UCSD-AML1 (cell line): ENCODE data around the gene TBCK.
A peak's percentile ranks its signal among the peaks of the same experiment; 100 is the strongest.

Experiments used
- DNase-seq: peaks from one replicate; lab custom pipeline; 2025; ENCODE audit not compliant: unreplicated experiment; lab: John Stamatoyannopoulos, UW

Gene TBCK

GRCh38 chr4:106048250-106048971, 267.6 kb downstream of the TBCK start:
- DNase-seq: no peak

- DNase-seq: no peak
These were observed 269.9 kb downstream of the TBCK start for GRCh38 chr4:106046083-106046482.

DNA sequence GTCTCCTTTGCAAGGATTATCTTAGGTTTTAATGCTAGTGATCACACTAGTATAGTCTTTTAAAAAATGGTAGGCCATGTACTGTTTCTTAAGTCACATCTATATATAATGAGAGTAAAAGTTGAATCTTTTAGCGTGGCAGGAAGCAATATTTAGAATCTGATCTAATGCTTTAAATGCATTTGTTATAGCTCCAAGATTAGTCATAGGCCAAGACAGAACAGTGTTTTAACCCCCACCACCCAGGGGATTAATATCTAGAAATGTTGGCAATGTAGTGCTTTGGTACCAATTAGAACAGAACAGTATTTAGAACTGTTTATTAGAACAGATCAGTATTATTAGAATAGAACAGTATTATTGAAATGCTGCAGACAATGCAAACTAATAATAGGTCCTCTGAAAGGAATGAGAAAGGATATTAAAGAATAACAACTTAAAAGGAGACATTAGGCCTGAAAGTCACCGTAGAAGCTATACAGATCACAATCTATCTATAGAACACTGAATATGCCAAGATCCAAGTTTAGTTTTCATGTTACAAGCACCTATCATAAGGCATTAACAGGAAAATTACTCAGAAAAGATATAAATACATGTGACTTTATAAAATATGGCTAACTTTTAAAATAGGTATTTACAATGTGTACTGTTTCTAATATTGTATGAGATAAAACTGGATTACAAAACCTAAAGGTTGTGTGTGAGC, 274.6 kb downstream of the TBCK start:
- no peak for DNase-seq

GRCh38 chr4:106039796-106040195, 276.2 kb downstream of the TBCK start:
- DNase-seq: no peak

- DNase-seq: no peak
These were observed 277.1 kb downstream of the TBCK start for GRCh38 chr4:106038908-106039307.

- DNase-seq: no peak
These were observed 278.0 kb downstream of the TBCK start for GRCh38 chr4:106038012-106038411.

DNA sequence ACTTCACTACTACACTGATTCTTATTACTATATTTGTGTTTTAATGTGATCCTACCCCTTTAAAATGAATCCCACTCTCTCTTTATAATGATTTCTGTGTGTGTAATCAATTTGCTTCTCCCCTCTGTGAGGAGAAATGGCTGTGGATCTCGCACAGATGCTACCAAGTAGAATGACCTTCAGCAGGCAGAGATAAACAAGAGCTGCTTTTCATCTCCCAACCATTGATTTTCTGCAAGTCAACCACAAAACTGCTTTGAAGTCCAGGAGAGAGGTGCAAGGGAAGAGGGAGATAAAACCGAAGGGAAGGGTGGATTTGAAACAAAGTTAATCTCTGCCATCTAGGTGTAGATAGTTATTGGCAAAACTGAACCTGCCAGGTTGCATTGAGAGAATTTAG, 279.2 kb downstream of the TBCK start:
- DNase-seq: no peak

- no peak for DNase-seq
These were observed 279.7 kb downstream of the TBCK start for GRCh38 chr4:106036334-106036733.

DNA sequence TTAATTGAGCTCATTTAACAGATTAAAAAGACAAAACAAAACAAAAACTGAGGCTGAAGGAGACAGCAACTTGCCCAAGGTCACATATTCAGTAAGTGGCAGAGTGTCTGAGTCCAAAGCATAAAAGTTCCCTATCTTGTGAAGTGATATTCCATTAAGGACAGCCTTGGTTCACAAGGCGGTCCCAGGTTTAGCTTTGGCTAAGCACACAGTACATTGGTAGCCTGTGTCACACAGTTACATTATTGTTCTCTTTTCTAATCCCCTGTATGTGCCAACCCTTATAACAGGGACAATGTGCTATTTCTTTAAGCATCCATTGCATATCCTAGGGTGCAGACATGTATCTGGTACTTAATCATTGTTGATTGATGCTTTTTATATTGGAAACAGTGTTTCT, 280.8 kb downstream of the TBCK start:
- DNase-seq: no peak

- no peak for DNase-seq
These were observed 281.3 kb downstream of the TBCK start for GRCh38 chr4:106034751-106035150.

- no peak for DNase-seq
These were observed 281.8 kb downstream of the TBCK start for GRCh38 chr4:106034220-106034619.

DNA sequence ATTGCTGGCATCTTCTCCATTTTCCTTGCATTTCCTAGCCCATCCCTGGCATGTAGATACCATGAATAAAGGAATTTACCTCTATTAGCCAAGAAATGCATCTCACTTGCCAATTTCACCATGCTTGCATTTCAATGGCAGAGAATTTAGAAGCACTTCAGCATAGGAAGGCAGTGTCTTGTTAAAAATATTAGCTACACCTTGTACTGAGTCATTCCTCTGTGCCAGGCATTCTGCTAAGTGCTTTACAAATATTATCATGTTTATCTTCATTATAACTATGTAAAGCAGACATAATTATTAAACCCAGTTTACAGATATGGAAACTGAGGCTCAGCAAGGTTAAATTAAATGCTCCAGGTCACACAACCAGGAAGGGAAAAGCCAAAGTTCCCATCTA, 282.5 kb downstream of the TBCK start:
- DNase-seq: no peak

GRCh38 chr4:106032851-106033286, 283.1 kb downstream of the TBCK start:
- DNase-seq: no peak

GRCh38 chr4:106022454-106022853, 293.6 kb downstream of the TBCK start:
- DNase-seq: peak; percentile 10

DNA sequence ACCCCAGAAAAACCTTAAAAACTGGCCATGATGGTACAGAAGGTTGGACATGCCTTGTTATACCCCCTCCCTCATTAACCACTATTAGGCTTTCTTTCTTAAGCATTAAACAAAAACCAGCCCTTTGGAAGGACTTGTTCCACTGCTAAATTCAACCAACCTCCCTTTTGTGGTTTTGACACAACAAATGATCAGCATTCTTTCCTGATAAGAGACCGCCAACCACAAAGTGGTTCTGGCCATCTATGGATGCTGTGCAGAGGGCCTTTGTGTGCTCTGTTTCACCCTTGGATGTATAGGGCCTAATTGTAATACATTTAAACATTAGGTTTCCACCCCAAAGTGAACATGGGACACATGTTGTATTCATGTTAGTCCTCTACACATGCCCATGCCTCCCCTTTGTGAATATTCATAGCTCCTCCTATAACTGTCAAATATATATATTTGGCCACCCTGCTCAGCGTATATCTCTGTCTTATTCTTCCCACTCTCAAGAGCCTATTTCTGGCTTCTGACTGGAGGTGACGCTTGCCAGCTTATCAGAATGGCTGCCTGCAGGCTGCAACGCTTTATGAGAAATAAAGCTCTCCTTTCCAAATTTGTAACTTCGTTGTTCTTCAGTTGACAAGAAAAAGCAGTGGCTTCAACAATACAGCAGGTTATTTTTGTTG, 294.1 kb downstream of the TBCK start:
- DNase-seq: peak; percentile 33

- DNase-seq: no peak
These were observed 296.2 kb downstream of the TBCK start for GRCh38 chr4:106019771-106020170.

GRCh38 chr4:106017975-106018374, 298.0 kb downstream of the TBCK start:
- DNase-seq: no peak

DNA sequence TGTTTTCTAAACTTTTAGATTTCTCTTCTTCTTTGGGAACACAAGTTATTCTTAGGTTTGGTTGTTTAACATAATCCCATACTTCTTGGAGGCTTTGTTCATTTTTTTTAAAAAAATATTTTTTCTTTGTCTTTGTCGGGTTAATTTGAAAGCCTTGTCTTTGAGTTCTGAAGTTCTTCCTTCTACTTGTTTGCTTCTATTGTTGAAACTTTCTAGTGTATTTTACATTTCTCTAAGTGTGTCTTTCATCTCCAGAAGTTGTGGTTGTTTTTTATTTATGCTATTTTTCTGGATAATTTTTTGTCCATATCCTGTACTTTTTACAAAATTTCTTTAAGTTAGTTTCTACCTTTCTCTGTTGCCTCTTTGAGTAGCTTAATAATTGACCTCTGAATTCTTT, 304.6 kb downstream of the TBCK start:
- no peak for DNase-seq

- no peak for DNase-seq
These were observed 305.2 kb downstream of the TBCK start for GRCh38 chr4:106010761-106011160.

DNA sequence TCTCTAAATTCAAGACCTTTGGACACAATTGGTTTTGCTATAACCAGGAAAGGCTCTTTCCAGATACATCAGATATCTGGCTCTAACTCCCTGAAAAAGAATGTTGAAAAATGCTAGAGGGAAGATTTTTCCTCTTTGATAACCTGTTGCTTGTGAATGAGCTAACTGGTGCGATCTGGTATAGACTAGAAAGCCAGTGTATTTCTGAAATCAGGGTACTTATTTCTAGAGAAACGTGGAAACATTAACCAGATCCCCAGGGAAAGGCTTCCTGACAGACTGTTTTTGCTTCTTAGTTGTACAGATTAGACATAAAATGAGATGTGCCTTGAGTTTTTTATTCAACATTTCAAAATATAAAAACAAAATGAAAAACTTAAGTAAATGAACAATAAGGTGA, 313.0 kb downstream of the TBCK start:
- no peak for DNase-seq

GRCh38 chr4:105998171-105999063, 317.6 kb downstream of the TBCK start:
- no peak for DNase-seq
